ENCODE measurements around the gene C6orf136.
A peak's percentile ranks its signal among the peaks of the same experiment; 100 is the strongest.

Gene C6orf136

GRCh38 chr6:30685157-30686008, 38.5 kb downstream of the C6orf136 start:
- Histone ChIP-seq H3K4me3 (ENCODE audit: low read depth, low read length) (peak overlapping the region; percentile 74), H3K4me1 (peaks cover 10% of the 10 kb centered on the region; the same call in 1 of the 2 replicates), H3K36me3 (peaks cover 16% of the 10 kb centered on the region), H3K27me3 (no peaks in the 10 kb centered on the region), H3K9me3 (no peaks in the 10 kb centered on the region)
- peak; percentile 30 for TF ChIP-seq CTCF (IDR thresholded peaks at IDR 0.05; ENCODE audit: low read depth, low read length)
- peak; percentile 41 for DNase-seq

- Histone ChIP-seq H3K9me3 (no peaks in the 10 kb centered on the region), H3K4me1 (peaks cover 10% of the 10 kb centered on the region; the same call in 1 of the 2 replicates), H3K36me3 (peaks cover 12% of the 10 kb centered on the region), H3K4me3 (ENCODE audit: low read depth, low read length) (peak within 1 kb of the TSS; percentile 74), H3K27me3 (no peaks in the 10 kb centered on the region)
- no peak for TF ChIP-seq CTCF (IDR thresholded peaks at IDR 0.05; ENCODE audit: low read depth, low read length)
- DNase-seq: peak; percentile 77
Measured at GRCh38 chr6:30686009-30686907, 39.3 kb downstream of the C6orf136 start, which contains the start of gene PPP1R18. PPP1R18 (minus strand) TSS chr6:30686645; CDS start chr6:30686018, 627 bp downstream.

GRCh38 chr6:30686908-30687658, 40.1 kb downstream of the C6orf136 start:
- Histone ChIP-seq H3K36me3 (peaks cover 5% of the 10 kb centered on the region), H3K4me3 (ENCODE audit: low read depth, low read length) (peak overlapping the region; percentile 74), H3K27me3 (no peaks in the 10 kb centered on the region), H3K9me3 (no peaks in the 10 kb centered on the region), H3K4me1 (peaks cover 10% of the 10 kb centered on the region; the same call in 1 of the 2 replicates)
- TF ChIP-seq CTCF (IDR thresholded peaks at IDR 0.05; ENCODE audit: low read depth, low read length): no peak
- peak; percentile 99 for DNase-seq

- no peak for DNase-seq
Measured at GRCh38 chr6:30687659-30688431, 40.9 kb downstream of the C6orf136 start.

More at GRCh38 chr6:30687659-30688431, 40.9 kb downstream of the C6orf136 start:
- Histone ChIP-seq H3K4me1 (peaks cover 10% of the 10 kb centered on the region; the same call in 1 of the 2 replicates), H3K36me3 (peaks cover 5% of the 10 kb centered on the region), H3K27me3 (no peaks in the 10 kb centered on the region), H3K9me3 (no peaks in the 10 kb centered on the region), H3K4me3 (ENCODE audit: low read depth, low read length) (peak overlapping the region; percentile 74)
- no peak for TF ChIP-seq CTCF (IDR thresholded peaks at IDR 0.05; ENCODE audit: low read depth, low read length)

Data from BE2C (cell line).